Osteoblast (primary cell): Measurements from ENCODE around the gene NPIPA1. TPM values are rescaled to one million over a fixed set of nuclear protein-coding genes. Genes with fewer than 3 reads are reported as not detected.
A peak's percentile ranks its signal among the peaks of the same experiment; 100 is the strongest.
"Not testable (repeated sequence)": the region's sequence is repeated elsewhere in the genome, so short reads cannot be mapped to it uniquely, and the experiment has no call there.

ENCODE experiments used
- DNase-seq: peaks from one replicate; pipeline ENCODE4 v3.0.0; 2011; ENCODE audit warnings: low spot score, mixed read lengths; ENCODE audit not compliant: insufficient read length; ENCODE audit errors: missing footprints
- H2AFZ ChIP-seq: 2 replicates; pipeline ENCODE4 v1.6.0; 2011; ENCODE audit warnings: mild to moderate bottlenecking, low read length
- H3K27ac ChIP-seq: 2 replicates; pipeline ENCODE4 v1.5.1; 2011; ENCODE audit warnings: mild to moderate bottlenecking, low read depth, low read length, moderate library complexity
- H3K27me3 ChIP-seq: 2 replicates; pipeline ENCODE4 v1.6.0; 2012; ENCODE audit warnings: mild to moderate bottlenecking, control low read depth, inconsistent platforms, low read length, moderate library complexity; ENCODE audit not compliant: insufficient read depth
- H3K36me3 ChIP-seq: 2 replicates; pipeline ENCODE4 v1.5.1; 2011; ENCODE audit warnings: mild to moderate bottlenecking, low read length, control low read depth, moderate library complexity; ENCODE audit not compliant: insufficient read depth
- H3K4me1 ChIP-seq: 2 replicates; pipeline ENCODE4 v1.5.1; 2011; ENCODE audit warnings: mild to moderate bottlenecking, low read length, control low read depth, moderate library complexity; ENCODE audit not compliant: insufficient read depth
- H3K4me2 ChIP-seq: 2 replicates; pipeline ENCODE4 v1.6.0; 2011; ENCODE audit warnings: mild to moderate bottlenecking, low read length; ENCODE audit not compliant: insufficient read depth
- H3K4me3 ChIP-seq: fragments of 200-600 bp; sonication (generic); 3 replicates; pipeline ENCODE4 v1.5.1; 2012; ENCODE audit warnings: mild to moderate bottlenecking, low read length, inconsistent platforms; ENCODE audit not compliant: insufficient read depth
- H3K79me2 ChIP-seq: 2 replicates; pipeline ENCODE4 v1.6.0; 2012; ENCODE audit warnings: mild to moderate bottlenecking, low read length, control low read depth, inconsistent platforms; ENCODE audit not compliant: insufficient read depth
- H3K9me3 ChIP-seq: 2 replicates; pipeline ENCODE4 v1.5.1; 2011; ENCODE audit warnings: low read depth, low read length, control low read depth
- H4K20me1 ChIP-seq: 2 replicates; pipeline ENCODE4 v1.6.0; 2012; ENCODE audit warnings: mild to moderate bottlenecking, low read length, control low read depth; ENCODE audit not compliant: insufficient read depth
- total RNA-seq: library from RNA; depleted of rRNA; stranded (reverse); fragments of >200 nt; gene quantifications from 2 replicates; pipeline ENCODE4 v1.2.3, GENCODE V29; 2012

The NPIPA1 gene
- total RNA-seq, 1 donor, result 52.1 TPM

GRCh38 chr16:14988092-14988491 lies 50.8 kb downstream of the NPIPA1 start:
- H3K27me3 ChIP-seq, H3K4me1 ChIP-seq, H2AFZ ChIP-seq, H3K4me3 ChIP-seq, H3K9me3 ChIP-seq, H3K27ac ChIP-seq, H3K4me2 ChIP-seq: not testable (repeated sequence)
- peaks cover 22% of the 10 kb centered on the region for H3K36me3 ChIP-seq
- DNase-seq, result peak; percentile 48
- peaks cover 85% of the 10 kb centered on the region for H3K79me2 ChIP-seq
- peaks cover 55% of the 10 kb centered on the region for H4K20me1 ChIP-seq

DNA sequence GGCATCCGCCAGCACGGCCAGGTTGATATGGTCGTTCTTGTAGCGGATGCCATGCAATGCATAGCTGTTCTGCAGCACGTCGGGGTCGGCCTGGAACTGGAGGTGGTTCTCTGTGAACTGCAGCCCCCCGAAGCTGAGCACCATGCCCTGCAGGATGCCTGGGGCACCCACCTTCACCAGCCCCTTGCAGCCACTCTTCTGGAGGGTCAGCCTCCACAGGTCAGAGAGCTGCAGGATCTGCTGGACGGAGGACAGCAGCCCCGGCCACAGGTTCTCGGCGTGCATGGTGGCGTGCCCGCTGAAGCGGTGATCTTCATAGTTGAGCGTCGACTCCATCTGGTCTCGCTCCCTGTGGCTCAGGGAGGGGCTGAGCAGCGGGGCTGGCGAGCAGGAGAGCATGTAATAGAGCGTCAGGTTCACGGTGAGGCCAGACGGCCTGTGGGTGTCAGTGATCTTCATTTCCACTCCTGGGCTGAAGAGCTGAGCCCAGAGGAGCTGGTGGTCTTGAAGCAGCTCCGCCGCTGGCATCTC lies 51.5 kb downstream of the NPIPA1 start:
- peak; percentile 70 for DNase-seq
- H3K27ac ChIP-seq, H3K4me1 ChIP-seq, H2AFZ ChIP-seq, H3K9me3 ChIP-seq, H3K27me3 ChIP-seq, H3K4me3 ChIP-seq, H3K4me2 ChIP-seq: not testable (repeated sequence)
- peaks cover 22% of the 10 kb centered on the region for H3K36me3 ChIP-seq
- H3K79me2 ChIP-seq, result peaks cover 84% of the 10 kb centered on the region
- peaks cover 57% of the 10 kb centered on the region for H4K20me1 ChIP-seq

DNA sequence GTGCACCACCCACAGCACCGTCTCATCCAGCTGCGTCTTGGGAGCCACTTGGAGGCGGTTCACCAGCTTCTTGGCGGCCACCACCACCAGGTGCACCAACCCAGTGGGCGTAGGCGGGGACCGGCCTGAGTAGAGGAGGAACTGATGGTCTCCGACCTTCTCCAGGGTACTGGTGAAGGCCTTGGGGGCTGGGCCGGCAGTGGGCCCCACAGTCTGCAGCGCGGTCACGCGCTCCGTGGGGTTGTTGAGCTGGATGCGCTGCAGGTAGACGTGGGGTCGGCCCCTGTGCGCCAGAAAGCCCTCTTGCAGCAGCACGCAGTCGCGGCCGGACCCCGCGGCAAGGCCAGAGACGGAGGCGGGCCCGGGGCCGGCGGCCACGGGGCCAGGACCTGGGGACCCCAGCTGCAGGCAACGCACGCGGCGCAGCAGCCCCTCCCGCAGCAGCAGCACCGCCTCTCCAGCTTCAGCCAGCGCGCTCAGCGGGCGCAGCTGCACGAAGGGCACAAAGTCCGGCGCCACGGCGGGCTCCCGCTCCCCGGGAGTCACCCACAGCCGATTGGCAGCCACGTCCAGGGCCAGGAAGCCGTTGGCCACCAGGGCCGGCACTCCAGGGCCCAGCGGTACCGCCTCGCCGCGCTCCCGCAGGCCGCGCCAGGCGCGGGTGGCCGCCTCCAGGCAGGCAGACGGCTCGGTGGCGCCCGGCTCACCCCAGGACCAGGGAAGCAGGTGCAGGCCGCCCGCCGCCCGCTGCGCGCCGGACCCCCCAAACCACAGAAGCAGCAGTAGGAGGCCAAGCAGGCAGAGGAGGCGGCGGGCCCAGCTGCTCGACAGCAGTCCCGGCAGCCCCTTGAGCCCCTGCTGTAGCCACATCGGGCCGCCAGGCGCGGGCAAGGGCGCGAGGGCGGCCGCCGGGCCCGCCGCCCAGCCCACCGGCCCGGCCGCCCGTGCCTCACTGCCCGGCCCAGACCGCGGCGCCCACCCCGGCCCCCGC lies 52.3 kb downstream of the NPIPA1 start:
- not testable (repeated sequence) for H3K4me2 ChIP-seq
- H4K20me1 ChIP-seq, result peaks cover 55% of the 10 kb centered on the region
- DNase-seq, result peak; percentile 43

GRCh38 chr16:14993277-14994151 lies 56.3 kb downstream of the NPIPA1 start:
- not testable (repeated sequence) for H3K4me2 ChIP-seq, H3K4me1 ChIP-seq, H3K4me3 ChIP-seq, H3K27me3 ChIP-seq, H3K9me3 ChIP-seq, H3K27ac ChIP-seq, DNase-seq, H2AFZ ChIP-seq
- Histone ChIP-seq H4K20me1 (peaks cover 53% of the 10 kb centered on the region), H3K36me3 (peaks cover 17% of the 10 kb centered on the region), H3K79me2 (peaks cover 70% of the 10 kb centered on the region)

More for the DNA sequence above, 52.3 kb downstream of the NPIPA1 start:
- not testable (repeated sequence) for H3K27me3 ChIP-seq, H3K4me1 ChIP-seq, H2AFZ ChIP-seq, H3K27ac ChIP-seq, H3K4me3 ChIP-seq, H3K9me3 ChIP-seq
- peaks cover 83% of the 10 kb centered on the region for H3K79me2 ChIP-seq
- peaks cover 21% of the 10 kb centered on the region for H3K36me3 ChIP-seq

DNA sequence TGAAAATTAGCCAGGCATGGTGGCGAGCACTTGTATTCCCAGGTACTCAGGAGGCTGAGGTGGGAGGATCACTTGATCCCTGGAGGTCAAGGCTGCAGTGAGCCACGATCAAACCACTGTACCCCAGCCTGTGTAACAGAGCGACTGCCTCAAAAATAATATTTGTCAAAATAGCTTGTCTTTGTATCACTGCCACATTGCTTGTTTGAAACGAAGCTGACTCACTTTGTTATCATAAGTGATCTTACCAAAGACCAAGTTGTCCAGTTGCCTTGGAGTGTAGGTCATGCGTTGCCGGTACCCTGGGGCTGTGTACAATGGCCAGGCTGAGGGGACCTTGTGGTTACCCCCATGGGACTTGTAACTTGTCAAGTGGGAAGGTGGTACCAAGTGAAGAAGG lies 59.5 kb downstream of the NPIPA1 start:
- H3K79me2 ChIP-seq, result peaks cover 51% of the 10 kb centered on the region
- not testable (repeated sequence) for H3K4me1 ChIP-seq, H3K27me3 ChIP-seq, H2AFZ ChIP-seq, H3K9me3 ChIP-seq, H3K4me3 ChIP-seq
- DNase-seq, result peak; percentile 10
- peaks cover 36% of the 10 kb centered on the region for H4K20me1 ChIP-seq
- H3K36me3 ChIP-seq, result peaks cover 30% of the 10 kb centered on the region
- H3K27ac ChIP-seq, result peak overlapping the region; percentile 61
- H3K4me2 ChIP-seq, result peak overlapping the region; percentile 40

- H3K27me3 ChIP-seq, H3K4me1 ChIP-seq, H3K9me3 ChIP-seq, H3K27ac ChIP-seq, H3K4me3 ChIP-seq, H2AFZ ChIP-seq, DNase-seq, H3K4me2 ChIP-seq: not testable (repeated sequence)
- peaks cover 36% of the 10 kb centered on the region for H3K79me2 ChIP-seq
- H3K36me3 ChIP-seq, result peaks cover 30% of the 10 kb centered on the region
- peaks cover 21% of the 10 kb centered on the region for H4K20me1 ChIP-seq
Measured at GRCh38 chr16:14998300-14998699, 61.1 kb downstream of the NPIPA1 start.

DNA sequence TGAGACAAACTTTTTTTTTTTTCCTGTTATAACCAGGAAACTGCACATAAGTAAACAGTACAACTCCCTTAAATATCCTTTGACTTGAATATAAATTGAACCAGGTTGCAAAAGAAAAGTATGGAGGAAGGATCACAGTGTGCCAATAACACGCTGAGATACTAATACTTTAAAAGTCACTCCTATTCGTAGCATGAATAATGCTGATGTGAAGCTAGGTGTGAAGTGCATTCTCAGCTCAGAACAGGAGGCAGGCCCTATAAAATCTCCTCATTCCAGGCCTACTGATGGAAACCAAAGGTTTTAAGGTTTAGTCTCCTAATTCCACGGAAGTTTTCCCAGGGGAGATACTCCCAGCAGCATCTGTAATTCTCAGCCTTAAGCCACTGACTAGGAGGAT lies 62.6 kb downstream of the NPIPA1 start:
- not testable (repeated sequence) for H2AFZ ChIP-seq, H3K4me1 ChIP-seq, DNase-seq, H3K9me3 ChIP-seq, H3K27ac ChIP-seq, H3K4me3 ChIP-seq, H3K4me2 ChIP-seq, H3K27me3 ChIP-seq
- peaks cover 21% of the 10 kb centered on the region for H4K20me1 ChIP-seq
- H3K36me3 ChIP-seq, result peaks cover 38% of the 10 kb centered on the region
- peaks cover 28% of the 10 kb centered on the region for H3K79me2 ChIP-seq
